LNCaP clone FGC (cell line): ENCODE data around the gene CADPS.

Experiments
- DNase-seq: peaks from one replicate; pipeline ENCODE4 v3.0.0-alpha.2; 2011; ENCODE audit warnings: low read depth
- H3K4me3 ChIP-seq: 2 replicates; pipeline ENCODE4 v1.5.1; 2011; ENCODE audit warnings: mild to moderate bottlenecking, low read depth, low read length, control low read depth
- TF ChIP-seq, protein P1 (sequence below): IDR thresholded peaks from 2 replicates; pipeline ENCODE4 v1.5.1; 2012; ENCODE audit warnings: mild to moderate bottlenecking; ENCODE audit not compliant: control insufficient read depth, insufficient read depth; ENCODE audit errors: extremely low read depth

CADPS gene

DNA sequence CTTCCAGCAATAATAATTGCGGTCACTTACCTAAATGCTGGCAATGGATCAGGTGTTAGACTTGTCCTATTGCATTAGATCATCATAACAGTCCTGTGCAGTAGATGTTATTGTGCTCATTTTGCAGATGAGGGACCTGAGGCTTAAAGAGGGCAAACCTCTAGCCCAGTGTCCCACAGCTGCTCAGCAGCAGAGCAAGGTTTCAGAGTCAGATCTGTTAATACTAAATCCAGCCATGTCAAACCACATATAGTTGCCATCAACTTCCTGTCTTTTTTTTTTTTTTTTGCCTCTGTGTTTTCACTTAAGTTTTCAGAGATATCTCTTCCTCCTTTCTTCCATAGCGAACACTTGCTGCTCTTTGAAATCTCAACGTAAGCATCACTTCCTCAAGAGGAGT is 514.0 kb downstream of the CADPS start:
- no peak for DNase-seq
- H3K4me3 ChIP-seq: no peak overlapping the region
- TF ChIP-seq, protein P1, sequence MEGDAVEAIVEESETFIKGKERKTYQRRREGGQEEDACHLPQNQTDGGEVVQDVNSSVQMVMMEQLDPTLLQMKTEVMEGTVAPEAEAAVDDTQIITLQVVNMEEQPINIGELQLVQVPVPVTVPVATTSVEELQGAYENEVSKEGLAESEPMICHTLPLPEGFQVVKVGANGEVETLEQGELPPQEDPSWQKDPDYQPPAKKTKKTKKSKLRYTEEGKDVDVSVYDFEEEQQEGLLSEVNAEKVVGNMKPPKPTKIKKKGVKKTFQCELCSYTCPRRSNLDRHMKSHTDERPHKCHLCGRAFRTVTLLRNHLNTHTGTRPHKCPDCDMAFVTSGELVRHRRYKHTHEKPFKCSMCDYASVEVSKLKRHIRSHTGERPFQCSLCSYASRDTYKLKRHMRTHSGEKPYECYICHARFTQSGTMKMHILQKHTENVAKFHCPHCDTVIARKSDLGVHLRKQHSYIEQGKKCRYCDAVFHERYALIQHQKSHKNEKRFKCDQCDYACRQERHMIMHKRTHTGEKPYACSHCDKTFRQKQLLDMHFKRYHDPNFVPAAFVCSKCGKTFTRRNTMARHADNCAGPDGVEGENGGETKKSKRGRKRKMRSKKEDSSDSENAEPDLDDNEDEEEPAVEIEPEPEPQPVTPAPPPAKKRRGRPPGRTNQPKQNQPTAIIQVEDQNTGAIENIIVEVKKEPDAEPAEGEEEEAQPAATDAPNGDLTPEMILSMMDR: no peak

DNA sequence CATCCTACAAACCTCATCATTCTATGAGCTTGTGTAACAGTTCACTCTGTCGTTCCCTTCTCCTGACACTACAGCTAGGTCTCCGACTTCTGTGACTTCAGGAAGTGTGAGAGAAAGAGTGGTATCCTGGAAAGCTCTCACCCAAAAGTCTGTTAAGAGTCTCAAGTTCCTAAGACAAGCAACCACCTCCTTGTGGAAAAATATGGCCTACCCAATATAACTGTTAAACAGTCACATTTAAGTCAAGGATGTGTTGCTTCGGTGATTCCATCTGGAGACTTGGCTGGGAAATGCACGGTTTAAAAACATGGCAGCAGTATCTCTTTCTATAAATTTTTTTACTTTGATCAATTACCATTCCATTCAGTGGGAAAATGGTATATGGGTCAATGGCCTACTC is 515.7 kb downstream of the CADPS start:
- H3K4me3 ChIP-seq: no peak overlapping the region
- no peak for DNase-seq
- TF ChIP-seq, protein P1: no peak

DNA sequence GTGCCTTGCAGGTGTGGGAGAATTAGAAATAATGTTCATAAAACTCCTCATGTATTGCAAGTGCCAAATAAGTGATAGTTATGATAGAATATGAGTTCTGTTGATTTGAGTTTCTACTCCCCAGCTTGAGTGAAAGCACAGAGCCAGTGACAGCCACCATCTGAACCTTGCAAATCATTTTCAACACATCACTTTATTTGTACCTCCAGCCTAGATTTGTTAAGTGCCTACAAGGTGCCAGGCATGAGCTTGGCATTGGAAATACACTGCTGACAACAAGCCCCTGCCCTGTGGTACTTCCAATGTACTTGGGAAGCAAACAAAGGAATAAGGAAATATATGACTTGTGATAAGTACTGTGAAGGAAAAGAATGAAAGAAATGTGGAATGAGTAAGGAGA is 518.9 kb downstream of the CADPS start:
- H3K4me3 ChIP-seq: no peak overlapping the region
- TF ChIP-seq, protein P1: no peak
- DNase-seq: no peak

DNA sequence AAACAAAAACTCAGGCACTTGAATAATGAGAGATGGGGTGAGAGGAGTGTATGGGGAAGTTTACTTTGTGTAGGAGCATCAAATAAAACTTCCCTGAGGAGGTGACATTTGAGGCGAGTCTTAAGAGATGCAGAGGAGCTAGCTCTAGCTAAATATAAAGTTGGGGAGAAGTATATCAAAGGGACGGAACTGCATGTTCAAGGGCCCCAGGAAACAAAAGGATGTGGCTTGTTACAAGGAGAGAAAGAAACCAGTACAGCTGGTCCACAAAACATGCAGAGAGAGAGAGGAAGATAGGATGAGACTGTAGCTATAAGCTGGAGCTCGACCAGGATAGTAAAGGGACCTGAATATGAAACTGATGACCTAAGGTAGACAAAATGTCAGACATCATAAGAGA is 519.5 kb downstream of the CADPS start:
- TF ChIP-seq, protein P1: no peak
- no peak overlapping the region for H3K4me3 ChIP-seq

More for the DNA sequence above, 519.5 kb downstream of the CADPS start:
- no peak for DNase-seq
